NOMO-1 treated with DMSO at 0.1 percent for 48 hours (cell line): ENCODE data around the gene BET1L.
"Not testable (repeated sequence)": the region's sequence is repeated elsewhere in the genome, so short reads cannot be mapped to it uniquely, and the experiment has no call there.

Experiments
- DNase-seq: peaks from one replicate; lab custom pipeline; 2025; ENCODE audit not compliant: unreplicated experiment; lab: John Stamatoyannopoulos, UW

The BET1L gene

DNA sequence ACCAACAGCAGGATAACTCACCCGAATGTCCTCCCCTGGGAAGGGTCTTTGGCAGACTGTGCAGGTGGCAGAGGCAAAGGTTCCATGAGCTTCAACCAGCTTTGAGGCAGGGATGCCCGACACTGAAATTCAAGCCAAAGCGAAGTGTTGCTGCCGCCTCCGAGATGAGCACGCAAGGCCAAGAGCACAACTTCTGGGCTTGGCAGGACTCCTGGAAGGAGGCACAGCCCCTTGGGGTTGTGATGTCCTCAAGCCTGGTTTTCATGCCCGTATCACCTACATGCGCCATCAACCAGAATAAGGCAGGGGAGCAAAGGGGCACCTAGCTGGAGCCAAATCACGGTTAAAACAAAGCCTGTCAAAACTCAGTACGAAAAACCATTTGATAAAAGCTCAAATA is 23.2 kb upstream of the BET1L start:
- DNase-seq: no peak

DNA sequence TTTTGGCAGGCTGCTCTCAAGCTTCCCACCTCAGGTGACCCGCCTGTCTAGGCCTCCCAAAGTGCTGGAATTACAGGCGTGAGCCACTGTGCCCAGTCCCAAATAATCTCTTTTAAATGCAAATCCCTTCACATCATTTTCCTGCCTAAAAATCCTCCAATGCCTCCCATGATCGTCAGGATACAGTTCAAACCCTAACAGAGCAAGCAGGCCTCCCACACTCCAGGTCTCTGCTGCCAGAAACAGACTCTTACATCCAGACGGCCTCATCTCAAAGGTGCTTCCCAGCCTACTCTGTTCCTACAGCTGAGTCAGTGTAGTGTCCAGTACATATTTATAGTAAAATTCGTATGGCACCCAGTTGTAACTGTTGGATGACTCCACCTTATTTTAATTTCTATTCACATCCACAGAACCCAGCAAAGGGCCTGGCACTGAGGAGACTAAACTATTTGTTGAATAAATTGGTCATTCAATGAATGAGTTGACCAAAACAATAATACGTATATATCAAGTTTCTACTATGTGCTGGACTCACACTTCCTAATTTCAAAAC is 20.7 kb upstream of the BET1L start:
- no peak for DNase-seq

DNA sequence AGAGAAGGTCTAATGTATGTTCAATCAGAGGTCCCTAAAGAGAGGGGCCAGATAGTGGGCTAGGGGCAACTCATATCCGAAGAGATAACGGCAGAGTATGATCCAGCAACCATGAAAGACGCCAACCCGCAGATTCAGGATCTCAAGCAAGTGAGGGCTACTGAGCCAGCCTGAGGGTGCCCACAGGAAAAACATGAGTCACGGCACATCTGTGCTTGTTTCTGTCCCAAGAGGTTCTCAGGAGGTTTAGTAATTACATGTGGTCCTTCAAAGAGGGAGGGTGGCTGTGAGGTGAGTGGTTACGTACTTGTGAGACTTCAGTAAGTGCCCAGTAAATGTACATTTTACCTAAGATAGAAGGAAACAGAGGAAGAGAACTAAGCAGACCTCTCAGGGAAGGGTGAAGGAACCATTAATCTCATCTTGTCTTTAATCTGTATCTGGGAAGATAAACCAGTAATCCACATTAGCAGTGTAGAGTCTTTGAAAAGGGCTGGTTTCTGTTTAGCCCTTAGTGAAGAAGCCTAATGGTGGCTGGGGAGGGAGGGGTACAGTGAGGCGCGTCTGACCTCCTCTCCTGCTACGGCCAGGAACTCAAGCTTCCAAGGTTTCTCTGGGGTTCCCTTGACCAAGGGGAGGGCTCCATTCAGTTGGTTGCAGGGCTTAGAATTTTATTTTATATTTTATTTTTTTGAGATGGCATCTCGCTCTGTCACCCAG is 18.7 kb upstream of the BET1L start:
- no peak for DNase-seq

DNA sequence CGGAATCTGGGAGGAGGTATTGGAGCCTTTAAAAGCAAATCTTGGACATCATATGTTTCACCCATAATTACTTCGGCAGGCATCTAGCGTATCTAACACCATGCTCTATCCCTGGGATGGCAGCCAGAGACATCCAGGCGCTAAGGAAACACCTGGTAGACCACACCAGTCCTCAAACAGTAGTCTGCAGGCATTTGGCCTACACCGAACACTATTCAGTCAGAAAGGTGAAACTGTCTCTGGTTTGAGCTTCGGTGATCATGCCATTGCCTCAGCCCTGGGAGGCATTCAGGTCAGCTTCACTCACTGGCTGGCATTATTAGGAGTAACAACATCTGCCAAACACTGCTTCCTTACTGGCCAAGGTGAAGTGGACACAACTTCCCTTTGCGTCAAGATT is 17.2 kb upstream of the BET1L start:
- no peak for DNase-seq

DNA sequence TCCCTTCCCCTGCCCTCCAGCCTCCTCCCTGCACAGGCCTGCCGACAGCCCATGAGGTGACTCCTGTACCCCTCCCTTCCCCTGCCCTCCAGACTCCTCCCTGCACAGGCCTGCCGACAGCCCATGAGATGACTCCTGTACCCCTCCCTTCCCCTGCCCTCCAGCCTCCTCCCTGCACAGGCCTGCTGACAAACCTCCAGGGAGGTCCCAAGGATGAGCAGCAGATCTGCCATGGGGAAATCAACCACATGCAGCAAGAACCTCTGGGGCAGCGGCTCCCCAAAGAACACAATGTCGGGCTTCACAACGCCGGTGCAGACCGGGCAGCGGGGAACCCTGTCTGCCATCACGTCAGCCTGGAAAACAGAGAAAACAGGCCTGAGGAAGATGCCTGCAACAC is 16.7 kb upstream of the BET1L start:
- no peak for DNase-seq

DNA sequence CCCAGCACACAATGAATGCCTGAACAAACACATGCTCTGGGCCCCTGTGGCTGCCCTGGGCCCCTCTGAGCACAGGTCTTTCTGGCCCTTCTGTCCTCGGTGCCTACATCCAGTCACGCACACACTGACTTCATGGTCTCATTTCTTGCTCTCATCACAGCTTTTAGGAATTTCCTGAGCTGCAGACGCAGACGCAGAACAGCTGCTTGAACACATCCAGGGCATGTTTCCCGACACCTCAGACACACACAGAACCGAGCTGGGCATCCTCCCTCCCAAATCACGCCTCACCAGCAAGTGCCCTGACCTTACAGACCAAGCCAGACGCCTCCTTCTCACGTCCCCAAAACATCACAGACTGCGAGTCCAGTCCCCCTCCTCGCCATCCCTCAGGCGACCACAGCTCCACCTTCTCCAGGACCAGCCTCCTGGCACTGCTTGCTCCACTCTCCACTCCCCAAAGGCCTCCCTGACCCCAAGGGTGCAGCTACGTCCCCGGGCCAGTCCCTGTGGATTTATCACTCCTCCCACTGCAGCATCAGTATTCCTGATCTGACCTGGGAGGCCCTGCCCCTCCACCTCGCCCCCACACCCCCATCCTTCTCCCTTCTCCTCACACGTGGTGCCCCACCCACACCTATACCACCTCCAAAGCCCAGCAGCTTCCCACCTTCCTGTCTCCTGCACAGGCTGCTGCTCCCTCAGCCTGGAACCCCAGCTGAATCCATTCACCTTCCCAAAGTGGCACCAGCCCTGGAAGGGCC is 16.0 kb upstream of the BET1L start:
- no peak for DNase-seq

DNA sequence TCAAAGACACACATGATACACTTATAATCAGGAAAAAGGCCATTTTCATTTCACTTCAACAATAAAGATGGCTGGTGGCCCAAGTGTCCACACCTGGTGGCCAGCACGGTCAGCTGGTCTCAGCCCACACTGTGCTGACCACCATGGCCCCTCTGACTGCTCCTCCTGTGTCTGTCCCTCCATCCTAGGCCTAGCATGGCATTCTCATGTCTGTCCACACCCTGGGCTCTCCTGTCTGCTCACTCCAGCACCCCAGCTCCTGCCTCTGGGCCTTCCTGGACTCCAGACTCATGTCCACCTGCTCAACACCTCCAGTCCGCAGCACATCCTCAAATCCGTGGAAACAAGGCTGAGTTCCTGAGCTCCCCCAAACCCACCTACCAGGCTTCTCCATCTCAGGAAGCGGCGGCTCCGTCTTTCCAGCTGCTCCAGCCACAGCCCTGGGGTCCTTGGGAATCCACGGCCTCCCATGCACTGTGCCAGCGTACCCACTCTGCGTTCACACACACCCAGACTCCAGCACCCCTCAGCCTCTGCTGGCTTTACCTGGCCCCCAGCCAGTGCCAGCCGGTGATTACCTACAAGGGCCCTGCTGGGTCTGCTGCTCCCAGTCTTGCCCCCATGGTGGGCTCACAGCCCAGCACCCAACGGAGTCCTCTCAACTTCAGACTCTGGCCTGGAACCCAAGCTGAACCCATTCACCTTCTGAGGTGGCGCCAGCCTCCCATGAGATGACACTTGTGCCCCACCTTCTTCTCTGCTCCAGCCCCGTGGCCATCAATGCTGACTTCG is 15.0 kb upstream of the BET1L start:
- no peak for DNase-seq

DNA sequence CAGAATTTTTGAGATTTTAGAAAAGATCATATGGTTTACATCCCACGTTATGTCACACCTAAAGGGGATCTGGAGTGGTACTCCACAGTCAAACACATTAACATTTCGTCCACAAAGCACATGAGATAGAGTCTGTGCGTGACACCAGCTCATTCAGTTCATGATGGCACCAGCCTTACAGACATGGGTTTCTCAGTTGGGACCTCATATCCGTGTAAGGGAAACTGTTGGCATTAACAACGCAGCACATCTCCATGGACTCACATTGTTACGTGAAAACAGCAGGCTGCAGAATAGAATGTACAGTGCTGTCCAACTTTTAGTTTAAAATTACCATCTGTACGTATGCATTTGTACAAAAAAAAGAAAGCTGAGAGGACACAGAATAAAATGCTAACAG is 14.3 kb upstream of the BET1L start:
- DNase-seq: no peak

DNA sequence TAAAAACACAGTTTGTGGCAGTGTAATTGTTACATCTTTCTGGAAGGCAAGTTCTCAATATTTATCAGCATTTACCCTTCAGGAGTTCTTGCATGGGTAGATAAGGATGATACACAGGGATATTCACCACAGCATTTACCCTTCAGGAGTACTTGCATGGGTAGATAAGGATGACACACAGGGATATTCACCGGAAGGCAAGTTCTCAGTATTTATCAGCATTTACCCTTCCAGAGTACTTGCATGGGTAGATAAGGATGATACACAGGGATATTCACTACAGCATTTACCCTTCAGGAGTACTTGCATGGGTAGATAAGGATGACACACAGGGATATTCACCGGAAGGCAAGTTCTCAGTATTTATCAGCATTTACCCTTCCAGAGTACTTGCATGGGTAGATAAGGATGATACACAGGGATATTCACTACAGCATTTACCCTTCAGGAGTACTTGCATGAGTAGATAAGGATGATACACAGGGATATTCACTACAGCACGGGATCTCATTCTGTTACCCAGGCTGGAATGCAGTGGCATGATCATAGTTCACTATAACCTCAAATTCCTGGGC is 13.5 kb upstream of the BET1L start:
- DNase-seq: not testable (repeated sequence)

DNA sequence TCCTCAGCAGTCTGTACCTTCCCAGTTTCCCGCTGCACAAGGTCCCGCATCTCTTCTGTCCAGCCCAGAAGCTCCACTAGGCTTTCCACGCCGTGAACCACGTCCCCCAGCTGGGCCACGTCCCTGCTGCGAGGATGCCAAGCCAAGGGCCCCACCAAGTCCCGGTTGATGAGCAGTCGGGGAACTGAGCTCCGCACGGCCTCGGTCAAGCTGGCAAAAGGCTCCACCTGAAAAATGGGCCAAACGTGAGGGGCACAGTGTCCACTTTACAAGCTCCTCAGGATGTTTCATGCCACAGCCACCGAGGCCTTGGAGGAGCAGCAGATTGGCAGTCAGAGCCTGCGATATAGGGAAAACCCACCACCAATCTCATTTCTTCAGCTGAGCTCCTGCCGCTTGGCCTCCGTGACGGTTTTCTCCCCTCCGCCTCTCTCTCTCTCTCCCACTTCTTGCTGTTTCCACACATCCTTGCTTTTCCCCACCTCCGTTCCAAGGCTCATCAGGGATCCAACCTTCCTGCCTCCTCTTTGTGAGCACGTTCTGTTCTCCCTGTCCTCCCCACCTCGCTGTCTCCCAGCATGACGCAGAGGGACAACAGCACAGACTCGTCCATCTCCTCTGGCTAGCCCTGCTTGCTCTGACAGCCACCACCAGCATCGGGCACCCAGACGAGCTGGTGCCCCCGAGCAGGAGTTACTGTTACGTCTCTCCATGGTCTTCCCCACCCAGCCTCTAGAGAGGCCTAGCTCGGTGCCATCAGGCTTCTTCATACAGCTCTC is 11.8 kb upstream of the BET1L start:
- DNase-seq: no peak

DNA sequence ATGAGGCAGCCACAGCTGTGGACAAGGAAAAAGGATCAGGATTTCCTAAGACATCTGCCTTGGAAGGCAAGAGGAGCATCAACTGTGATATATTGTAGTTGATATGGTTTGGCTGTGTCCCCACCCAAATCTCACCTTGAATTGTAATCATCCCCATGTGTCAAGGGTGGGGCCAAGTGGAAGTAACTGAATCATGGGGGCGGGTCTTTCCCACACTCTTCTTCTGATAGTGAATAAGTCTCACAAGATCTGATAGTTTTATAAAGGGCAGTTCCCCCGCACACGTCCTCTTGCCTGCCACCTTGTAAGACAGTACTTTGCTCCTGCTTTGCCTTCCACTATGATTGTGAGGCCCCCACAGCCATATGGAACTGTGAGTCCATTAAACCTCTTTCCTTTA is 10.5 kb upstream of the BET1L start:
- DNase-seq: no peak

DNA sequence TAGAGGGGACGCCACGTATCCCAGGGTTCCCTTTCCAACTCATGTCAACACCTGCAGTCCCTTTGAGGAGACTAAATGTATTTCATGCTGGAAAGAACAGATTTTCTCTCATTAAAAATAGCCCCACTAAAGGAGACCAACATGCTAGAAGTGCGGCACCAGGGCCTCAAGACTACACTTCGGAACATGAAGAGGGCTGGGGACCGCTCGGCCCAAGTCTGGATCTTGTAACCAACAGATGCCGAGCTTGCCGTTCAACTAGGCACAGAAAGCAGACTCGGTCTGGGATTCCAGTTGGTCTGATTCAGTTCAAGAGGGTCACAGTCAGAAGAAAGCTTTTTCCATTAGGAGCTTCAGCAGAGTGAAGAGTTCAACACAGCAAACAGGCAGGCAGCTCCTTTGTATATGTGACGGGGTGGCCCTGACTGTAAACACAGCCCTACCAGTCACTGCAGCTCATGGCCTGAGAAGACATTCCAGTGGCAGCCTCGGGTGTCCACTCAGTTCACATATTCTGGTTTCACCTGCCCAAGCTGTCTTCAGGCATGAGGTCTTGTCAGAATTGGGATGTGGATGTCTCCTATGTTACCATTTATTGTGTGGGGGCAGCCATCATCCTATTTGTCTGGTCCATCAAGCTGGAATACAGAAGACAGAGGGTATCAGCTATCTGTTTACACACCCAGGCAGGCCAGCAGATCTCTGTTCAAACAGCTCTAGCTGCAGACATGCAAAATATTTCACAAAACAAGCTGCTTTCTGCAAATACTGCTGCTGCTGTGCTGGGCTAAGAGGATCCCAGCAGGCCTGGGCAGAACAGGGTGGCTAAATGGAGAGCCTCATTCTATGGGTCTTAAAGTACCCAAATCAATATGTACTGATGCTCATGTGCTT is 9.1 kb upstream of the BET1L start:
- DNase-seq: no peak

DNA sequence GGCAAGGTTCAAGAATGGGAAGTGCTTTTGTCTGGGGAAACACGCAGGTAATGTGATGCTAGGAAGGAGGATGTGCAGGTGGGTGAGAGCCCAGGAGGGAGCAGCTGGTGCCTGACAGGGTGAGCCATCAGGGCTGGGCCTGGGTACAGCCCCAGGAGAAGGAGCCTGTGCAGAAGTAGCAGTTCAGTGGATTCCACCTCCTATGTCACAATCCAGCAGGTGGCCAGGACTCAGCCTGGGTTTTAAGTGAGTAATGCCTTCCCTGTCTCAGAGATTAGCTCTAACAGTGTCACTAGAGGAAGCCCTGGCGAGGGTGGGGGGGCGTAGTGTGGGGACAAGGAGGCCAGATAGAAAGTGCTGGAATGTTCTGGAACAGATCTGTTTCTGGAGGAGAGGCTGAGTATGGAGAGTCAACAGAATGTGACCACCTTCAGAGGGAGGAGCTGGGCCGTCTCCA is 8.4 kb upstream of the BET1L start:
- no peak for DNase-seq

DNA sequence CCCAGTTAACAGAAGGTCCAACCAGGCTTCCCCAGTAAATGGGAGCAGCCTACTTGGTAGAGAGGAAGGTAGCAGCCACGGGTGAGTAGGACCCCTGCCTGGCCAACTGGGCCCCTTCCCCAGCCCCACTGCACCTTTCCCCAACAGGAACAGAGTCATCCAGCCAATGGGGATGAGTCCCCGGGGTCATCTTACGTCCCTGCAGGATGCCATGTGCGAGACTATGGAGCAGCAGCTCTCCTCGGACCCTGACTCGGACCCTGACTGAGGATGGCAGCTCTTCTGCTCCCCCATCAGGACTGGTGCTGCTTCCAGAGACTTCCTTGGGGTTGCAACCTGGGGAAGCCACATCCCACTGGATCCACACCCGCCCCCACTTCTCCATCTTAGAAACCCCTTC is 6.9 kb upstream of the BET1L start:
- no peak for DNase-seq

DNA sequence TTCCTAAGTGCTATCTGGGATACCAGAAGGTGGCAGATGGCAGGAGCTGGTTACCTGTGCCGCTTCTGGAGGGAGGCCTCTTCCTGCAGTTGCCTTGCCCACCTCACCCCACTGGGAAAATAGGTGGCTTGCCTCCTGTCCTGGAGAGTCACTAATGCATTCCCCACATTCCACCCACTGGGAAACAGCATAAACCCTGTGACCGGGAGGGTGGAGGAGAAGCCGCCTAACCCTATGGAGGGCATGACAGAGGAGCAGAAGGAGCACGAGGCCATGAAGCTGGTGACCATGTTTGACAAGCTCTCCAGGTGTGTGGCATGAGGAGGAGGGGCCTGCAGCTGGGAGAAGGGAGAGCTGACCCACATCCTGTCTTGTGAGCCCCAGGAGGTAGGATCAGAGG is 5.9 kb upstream of the BET1L start:
- DNase-seq: no peak

DNA sequence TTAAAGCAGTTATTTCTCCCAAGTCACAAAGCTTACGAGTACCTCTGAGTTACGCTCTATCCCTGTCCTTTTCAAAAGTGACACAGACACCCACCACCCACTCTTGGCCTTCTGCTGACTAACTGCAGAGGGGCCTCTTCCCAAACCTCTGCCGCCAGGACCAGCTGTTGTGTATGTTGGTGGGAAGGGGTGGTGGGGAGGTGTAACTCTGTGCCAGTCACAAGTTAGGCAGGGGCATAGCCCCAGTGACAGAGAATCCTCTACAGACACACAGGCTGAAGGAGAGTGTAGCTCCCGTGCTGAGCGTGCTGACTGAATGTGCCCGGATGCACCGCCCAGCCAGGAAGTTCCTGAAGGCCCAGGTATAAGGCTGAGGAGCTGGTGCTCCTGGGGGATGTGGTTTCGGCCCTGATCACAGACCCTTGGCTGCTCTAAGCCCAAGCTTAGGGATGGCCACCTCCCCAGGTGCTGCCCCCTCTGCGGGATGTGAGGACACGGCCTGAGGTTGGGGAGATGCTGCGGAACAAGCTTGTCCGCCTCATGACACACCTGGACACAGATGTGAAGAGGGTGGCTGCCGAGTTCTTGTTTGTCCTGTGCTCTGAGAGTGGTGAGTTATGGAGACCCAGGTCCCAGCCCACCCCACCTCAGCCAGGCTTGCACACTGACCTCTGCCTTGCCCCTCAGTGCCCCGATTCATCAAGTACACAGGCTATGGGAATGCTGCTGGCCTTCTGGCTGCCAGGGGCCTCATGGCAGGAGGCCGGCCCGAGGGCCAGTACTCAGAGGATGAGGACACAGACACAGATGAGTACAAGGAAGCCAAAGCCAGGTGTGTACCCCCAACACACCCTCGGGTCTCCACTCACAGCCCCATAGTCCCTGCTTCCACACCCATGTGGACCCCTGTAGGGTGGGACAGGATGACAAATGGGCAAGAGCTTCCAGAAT is 5.2 kb upstream of the BET1L start:
- no peak for DNase-seq

DNA sequence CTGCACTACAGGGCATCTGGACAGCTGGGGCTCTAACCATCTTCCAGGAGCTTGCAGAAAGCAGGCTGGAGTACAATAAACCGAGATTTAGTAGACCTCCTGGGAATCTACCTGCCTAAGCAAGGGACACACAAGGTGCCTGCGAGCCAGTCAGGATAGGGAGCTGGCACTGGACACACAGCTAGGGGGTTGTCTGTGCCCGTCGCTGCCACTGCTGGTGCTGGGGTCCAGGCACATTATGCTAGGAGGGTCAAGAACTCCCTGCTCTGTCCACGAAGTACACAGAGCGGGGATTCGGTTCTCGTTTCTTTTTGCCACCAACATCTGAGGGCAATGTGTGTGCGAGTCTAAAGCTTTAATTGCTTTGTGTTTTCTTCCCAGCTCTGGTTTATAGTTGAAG is 4.5 kb upstream of the BET1L start:
- DNase-seq: no peak

DNA sequence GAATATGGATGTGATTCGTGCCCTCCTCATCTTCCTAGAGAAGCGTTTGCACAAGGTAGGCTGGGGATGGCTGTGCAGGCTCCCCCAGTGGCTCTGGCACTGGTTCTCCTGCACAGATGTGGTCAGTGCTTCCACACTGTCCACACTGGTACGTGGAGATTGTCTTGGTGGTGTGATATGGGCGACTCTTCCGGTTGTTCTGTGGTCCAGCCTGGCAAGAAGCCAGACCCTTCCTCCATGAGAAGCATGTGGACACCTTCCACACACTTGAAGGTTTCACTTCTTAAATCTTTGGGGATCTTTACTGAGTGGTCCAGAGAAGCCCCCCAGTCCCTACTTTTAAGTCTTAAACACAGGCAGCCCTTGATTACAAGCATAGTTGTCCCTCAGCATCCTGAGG is 4.1 kb upstream of the BET1L start:
- no peak for DNase-seq
